H9 (cell line): ENCODE results near the gene ABCC2. TPM values are rescaled to one million over a fixed set of nuclear protein-coding genes. Genes with fewer than 3 reads are reported as not detected.

Source experiments
- DNase-seq: peaks from one replicate; pipeline ENCODE4 v3.0.0-alpha.2; 2017
- H2AFZ ChIP-seq: one replicate; pipeline ENCODE4 v1.6.1; 2013; ENCODE audit warnings: mild to moderate bottlenecking, low read length, control low read depth, moderate library complexity
- H2AK5ac ChIP-seq: 2 replicates; pipeline ENCODE4 v1.6.1; 2013; ENCODE audit warnings: low read length, control low read depth, mixed read lengths; ENCODE audit not compliant: insufficient read length
- H2BK120ac ChIP-seq: one replicate; pipeline ENCODE4 v1.6.1; 2013; ENCODE audit warnings: low read depth, mild to moderate bottlenecking, low read length, control low read depth, inconsistent platforms; ENCODE audit not compliant: poor library complexity, severe bottlenecking
- H2BK12ac ChIP-seq: 2 replicates; pipeline ENCODE4 v1.6.1; 2013; ENCODE audit warnings: low read length, control low read depth, mixed read lengths, low read depth; ENCODE audit not compliant: insufficient read length
- H2BK15ac ChIP-seq: 2 replicates; pipeline ENCODE4 v1.6.1; 2013; ENCODE audit warnings: low read depth, low read length, control low read depth
- H2BK20ac ChIP-seq: one replicate; pipeline ENCODE4 v1.6.1; 2013; ENCODE audit warnings: low read depth, mild to moderate bottlenecking, low read length, control low read depth, inconsistent platforms; ENCODE audit not compliant: poor library complexity, severe bottlenecking
- H2BK5ac ChIP-seq: 2 replicates; pipeline ENCODE4 v1.6.1; 2013; ENCODE audit warnings: low read length, control low read depth, mixed read lengths; ENCODE audit not compliant: insufficient read length
- H3K14ac ChIP-seq: 2 replicates; pipeline ENCODE4 v1.6.1; 2013; ENCODE audit warnings: low read length, control low read depth; ENCODE audit not compliant: insufficient read depth
- H3K18ac ChIP-seq: 2 replicates; pipeline ENCODE4 v1.6.1; 2013; ENCODE audit warnings: low read depth, mild to moderate bottlenecking, mixed read lengths, low read length, control low read depth; ENCODE audit not compliant: insufficient read length
- H3K23ac ChIP-seq: 2 replicates; pipeline ENCODE4 v1.6.1; 2013; ENCODE audit warnings: low read length, control low read depth, mixed read lengths, low read depth; ENCODE audit not compliant: insufficient read length
- H3K23me2 ChIP-seq: 2 replicates; pipeline ENCODE4 v1.6.1; 2013; ENCODE audit warnings: low read depth, mild to moderate bottlenecking, mixed read lengths, low read length, control low read depth; ENCODE audit not compliant: insufficient read length, poor library complexity, severe bottlenecking
- H3K27ac ChIP-seq: 2 replicates; pipeline ENCODE4 v1.5.1; 2013; ENCODE audit warnings: low read length, control low read depth, mixed read lengths, low read depth; ENCODE audit not compliant: insufficient read length
- H3K27me3 ChIP-seq: 2 replicates; pipeline ENCODE4 v1.6.1; 2013; ENCODE audit warnings: low read length, control low read depth, inconsistent platforms; ENCODE audit not compliant: insufficient read depth
- H3K4ac ChIP-seq: 2 replicates; pipeline ENCODE4 v1.6.1; 2013; ENCODE audit warnings: low read depth, mild to moderate bottlenecking, control low read depth, inconsistent platforms, low read length, moderate library complexity
- H3K4me1 ChIP-seq: 2 replicates; pipeline ENCODE4 v1.6.1; 2013; ENCODE audit warnings: low read length, control low read depth, inconsistent platforms; ENCODE audit not compliant: insufficient read depth
- H3K4me2 ChIP-seq: 2 replicates; pipeline ENCODE4 v1.6.1; 2013; ENCODE audit warnings: low read length, control low read depth, mixed read lengths; ENCODE audit not compliant: insufficient read length, insufficient read depth
- H3K56ac ChIP-seq: 2 replicates; pipeline ENCODE4 v1.6.1; 2013; ENCODE audit warnings: low read depth, mild to moderate bottlenecking, mixed read lengths, low read length, control low read depth; ENCODE audit not compliant: insufficient read length
- H3K79me1 ChIP-seq: 2 replicates; pipeline ENCODE4 v1.6.1; 2013; ENCODE audit warnings: low read depth, mild to moderate bottlenecking, moderate library complexity, low read length, control low read depth, inconsistent platforms; ENCODE audit not compliant: insufficient read depth, poor library complexity, severe bottlenecking
- H3K79me2 ChIP-seq: 2 replicates; pipeline ENCODE4 v1.6.1; 2013; ENCODE audit warnings: low read length, control low read depth, inconsistent platforms; ENCODE audit not compliant: insufficient read depth
- H3K9ac ChIP-seq: 2 replicates; pipeline ENCODE4 v1.6.1; 2013; ENCODE audit warnings: low read length, control low read depth, mixed read lengths; ENCODE audit not compliant: insufficient read length; ENCODE audit errors: extremely low read depth
- H3K9me3 ChIP-seq: one replicate; pipeline ENCODE4 v1.6.1; 2013; ENCODE audit warnings: low read depth, low read length, inconsistent platforms; ENCODE audit not compliant: control insufficient read depth
- H3T11ph ChIP-seq: one replicate; pipeline ENCODE4 v1.6.1; 2013; ENCODE audit warnings: mild to moderate bottlenecking, low read length, control low read depth, inconsistent platforms
- H4K20me1 ChIP-seq: one replicate; pipeline ENCODE4 v1.6.1; 2013; ENCODE audit not compliant: control insufficient read depth, insufficient read length, insufficient read depth
- H4K5ac ChIP-seq: 2 replicates; pipeline ENCODE4 v1.6.1; 2013; ENCODE audit warnings: low read depth, mild to moderate bottlenecking, mixed read lengths, low read length, control low read depth; ENCODE audit not compliant: insufficient read length
- H4K8ac ChIP-seq: replicated peaks from 2 replicates; pipeline ENCODE4 v1.6.1; 2013; ENCODE audit warnings: low read length, control low read depth, mixed read lengths, low read depth; ENCODE audit not compliant: insufficient read length
- H4K91ac ChIP-seq: 2 replicates; pipeline ENCODE4 v1.6.1; 2013; ENCODE audit warnings: low read depth, mild to moderate bottlenecking, moderate library complexity, mixed read lengths, low read length, control low read depth; ENCODE audit not compliant: insufficient read length
- H3K27ac Mint-ChIP-seq, 3 experiments: 2 replicates in 2 of 3; 3 replicates in 1 of 3; pipeline ENCODE4 v1.8.0; 2020 to 2021; ENCODE audit warnings: mixed read lengths in 3 of 3, mild to moderate bottlenecking in 1 of 3, moderate library complexity in 1 of 3
- H3K27me3 Mint-ChIP-seq: 2 replicates; pipeline ENCODE4 v1.8.0; 2021; ENCODE audit warnings: low read depth, mild to moderate bottlenecking, moderate library complexity, mixed read lengths
- H3K36me3 Mint-ChIP-seq, 3 experiments: 2 replicates in 2 of 3; 3 replicates in 1 of 3; pipeline ENCODE4 v1.8.0; 2020 to 2021; ENCODE audit warnings: low read depth in 3 of 3, mixed read lengths in 3 of 3; ENCODE audit not compliant: insufficient read depth in 1 of 3
- H3K4me1 Mint-ChIP-seq, 2 experiments: 2 replicates each; pipeline ENCODE4 v1.8.0; 2020; ENCODE audit warnings: mixed read lengths in 2 of 2
- H3K4me3 Mint-ChIP-seq, 2 experiments: 2 replicates in 1 of 2; 3 replicates in 1 of 2; pipeline ENCODE4 v1.8.0; 2020 to 2021; ENCODE audit warnings: mild to moderate bottlenecking in 2 of 2, mixed read lengths in 2 of 2, moderate library complexity in 1 of 2
- H3K9me3 Mint-ChIP-seq, 2 experiments: 2 replicates in 1 of 2; 3 replicates in 1 of 2; pipeline ENCODE4 v1.8.0; 2020; ENCODE audit warnings: mild to moderate bottlenecking in 2 of 2, mixed read lengths in 2 of 2, moderate library complexity in 1 of 2
- WGBS: extraction: QIAGEN DNeasy Blood & Tissue Kit; methylation state at CpG from one replicate; pipeline ENCODE4 v1.1.7; 2013; ENCODE audit warnings: missing lambda C conversion rate, low lambda C conversion rate, mixed read lengths; ENCODE audit not compliant: insufficient read length; ENCODE audit errors: extremely low coverage; 5-methylcytosine and 5-hydroxymethylcytosine counted together
- total RNA-seq: library from RNA; stranded (reverse); gene quantifications from 2 replicates; pipeline ENCODE4 v1.2.1, GENCODE V29; 2021
- TF ChIP-seq, protein P1 (sequence below): fragments of 200-600 bp; sonication (generic); conservative IDR thresholded peaks from 3 replicates; pipeline ENCODE4 v1.8.0; 2021; ENCODE audit warnings: antibody characterized with exemption, mild to moderate bottlenecking

ABCC2 gene
- total RNA-seq, 1 experiment from 2014 or later: 0.68 TPM

DNA sequence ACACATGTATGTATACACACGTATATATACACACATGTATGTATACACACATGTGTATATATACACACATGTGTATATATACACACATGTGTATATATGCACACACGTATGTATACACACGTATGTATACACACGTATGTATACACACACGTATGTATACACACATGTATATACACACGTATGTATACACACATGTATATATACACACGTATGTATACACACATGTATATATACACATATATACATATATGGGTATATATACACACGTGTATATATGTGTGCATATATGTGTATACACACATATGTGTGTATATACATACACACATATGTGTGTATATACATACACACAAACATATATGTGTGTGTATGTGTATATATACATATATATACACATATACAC lies 31.7 kb downstream of the ABCC2 start:
- Mint-ChIP-seq H3K27ac (no peak overlapping the region), H3K36me3 (peaks cover 0 to 3% (median 0%) of the 10 kb centered on the region in 3 experiments; a peak in 2 of 7 replicates), H3K27me3 (no peaks in the 10 kb centered on the region; the same call in 1 of the 2 replicates), H3K9me3 (peaks cover 6 to 7% of the 10 kb centered on the region in 2 experiments), H3K4me3 (no peak overlapping the region), H3K4me1 (no peaks in the 10 kb centered on the region)
- no peaks in the 10 kb centered on the region for H3K9me3 ChIP-seq
- H4K91ac ChIP-seq: no peak overlapping the region
- H3K4me2 ChIP-seq: no peak overlapping the region
- H2AFZ ChIP-seq: no peak overlapping the region
- no peak overlapping the region for H2BK15ac ChIP-seq
- no peaks in the 10 kb centered on the region for H3K4me1 ChIP-seq
- H3K4ac ChIP-seq: no peak overlapping the region
- no peaks in the 10 kb centered on the region for H3K27me3 ChIP-seq
- H4K5ac ChIP-seq: no peak overlapping the region
- no peak for DNase-seq
- H2BK120ac ChIP-seq: no peak overlapping the region
- H4K8ac ChIP-seq: no peak overlapping the region
- no peak overlapping the region for H3K56ac ChIP-seq
- H2AK5ac ChIP-seq: no peak overlapping the region
- WGBS: no CpG with 5 or more reads among the region's 8 CpGs
- H3K79me1 ChIP-seq: no peaks in the 10 kb centered on the region
- H2BK20ac ChIP-seq: no peak overlapping the region
- H3T11ph ChIP-seq: no peak overlapping the region
- no peak overlapping the region for H2BK5ac ChIP-seq
- H3K23me2 ChIP-seq: no peaks in the 10 kb centered on the region
- no peak overlapping the region for H3K18ac ChIP-seq
- no peak overlapping the region for H3K14ac ChIP-seq
- no peak overlapping the region for H3K23ac ChIP-seq
- no peaks in the 10 kb centered on the region for H4K20me1 ChIP-seq
- TF ChIP-seq, protein P1, sequence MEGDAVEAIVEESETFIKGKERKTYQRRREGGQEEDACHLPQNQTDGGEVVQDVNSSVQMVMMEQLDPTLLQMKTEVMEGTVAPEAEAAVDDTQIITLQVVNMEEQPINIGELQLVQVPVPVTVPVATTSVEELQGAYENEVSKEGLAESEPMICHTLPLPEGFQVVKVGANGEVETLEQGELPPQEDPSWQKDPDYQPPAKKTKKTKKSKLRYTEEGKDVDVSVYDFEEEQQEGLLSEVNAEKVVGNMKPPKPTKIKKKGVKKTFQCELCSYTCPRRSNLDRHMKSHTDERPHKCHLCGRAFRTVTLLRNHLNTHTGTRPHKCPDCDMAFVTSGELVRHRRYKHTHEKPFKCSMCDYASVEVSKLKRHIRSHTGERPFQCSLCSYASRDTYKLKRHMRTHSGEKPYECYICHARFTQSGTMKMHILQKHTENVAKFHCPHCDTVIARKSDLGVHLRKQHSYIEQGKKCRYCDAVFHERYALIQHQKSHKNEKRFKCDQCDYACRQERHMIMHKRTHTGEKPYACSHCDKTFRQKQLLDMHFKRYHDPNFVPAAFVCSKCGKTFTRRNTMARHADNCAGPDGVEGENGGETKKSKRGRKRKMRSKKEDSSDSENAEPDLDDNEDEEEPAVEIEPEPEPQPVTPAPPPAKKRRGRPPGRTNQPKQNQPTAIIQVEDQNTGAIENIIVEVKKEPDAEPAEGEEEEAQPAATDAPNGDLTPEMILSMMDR: no peak
- H3K27ac ChIP-seq: no peak overlapping the region
- H3K79me2 ChIP-seq: no peaks in the 10 kb centered on the region
- no peak overlapping the region for H2BK12ac ChIP-seq
- H3K9ac ChIP-seq: no peak overlapping the region
